ENCODE results near the gene NDUFS7.

DNA sequence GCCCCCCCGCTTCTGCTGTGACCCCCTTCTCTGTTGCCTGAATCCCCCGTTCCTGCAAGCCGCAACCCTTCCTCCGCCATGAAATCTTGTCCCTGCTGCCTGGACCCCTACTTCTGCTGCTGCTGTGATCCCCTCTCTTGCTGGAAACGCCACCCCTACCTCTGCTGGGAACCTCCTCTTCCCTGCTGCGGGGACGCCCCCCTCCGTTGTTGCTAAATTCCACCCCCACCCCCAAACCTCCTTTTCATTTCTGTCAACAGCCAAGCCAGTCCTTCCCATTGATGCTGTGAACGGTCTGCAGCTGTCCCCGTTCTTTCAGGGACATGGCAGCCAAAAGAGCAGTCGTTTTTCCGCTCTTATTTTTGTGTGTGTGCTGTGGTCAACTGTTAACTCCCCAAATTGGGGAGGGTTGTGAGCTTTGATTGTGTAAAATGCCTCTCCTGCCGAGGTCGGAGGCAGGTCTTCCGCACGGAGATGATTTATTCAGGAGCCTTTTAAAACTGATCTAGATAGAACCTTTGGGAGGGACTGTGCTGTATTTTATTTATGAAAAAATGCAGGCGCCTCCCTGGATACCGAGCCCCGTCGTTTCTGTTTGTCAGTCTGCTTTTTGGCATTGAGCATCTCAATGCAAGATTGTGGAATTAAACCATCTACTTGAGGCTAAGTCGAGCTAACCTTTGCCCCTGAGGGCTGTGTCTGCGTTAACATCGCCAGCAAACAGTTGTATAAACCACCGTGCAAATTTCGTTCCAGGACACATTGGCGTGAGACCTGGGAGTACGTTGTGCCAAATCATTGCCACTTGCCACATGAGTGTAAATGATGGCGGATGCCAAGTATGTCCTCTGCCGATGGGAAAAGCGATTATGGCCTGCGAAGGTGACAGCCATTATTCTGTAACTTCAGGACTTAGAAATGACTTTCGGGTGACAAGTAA, 27.9 kb upstream of the NDUFS7 start:
- TF ChIP-seq, protein P1, sequence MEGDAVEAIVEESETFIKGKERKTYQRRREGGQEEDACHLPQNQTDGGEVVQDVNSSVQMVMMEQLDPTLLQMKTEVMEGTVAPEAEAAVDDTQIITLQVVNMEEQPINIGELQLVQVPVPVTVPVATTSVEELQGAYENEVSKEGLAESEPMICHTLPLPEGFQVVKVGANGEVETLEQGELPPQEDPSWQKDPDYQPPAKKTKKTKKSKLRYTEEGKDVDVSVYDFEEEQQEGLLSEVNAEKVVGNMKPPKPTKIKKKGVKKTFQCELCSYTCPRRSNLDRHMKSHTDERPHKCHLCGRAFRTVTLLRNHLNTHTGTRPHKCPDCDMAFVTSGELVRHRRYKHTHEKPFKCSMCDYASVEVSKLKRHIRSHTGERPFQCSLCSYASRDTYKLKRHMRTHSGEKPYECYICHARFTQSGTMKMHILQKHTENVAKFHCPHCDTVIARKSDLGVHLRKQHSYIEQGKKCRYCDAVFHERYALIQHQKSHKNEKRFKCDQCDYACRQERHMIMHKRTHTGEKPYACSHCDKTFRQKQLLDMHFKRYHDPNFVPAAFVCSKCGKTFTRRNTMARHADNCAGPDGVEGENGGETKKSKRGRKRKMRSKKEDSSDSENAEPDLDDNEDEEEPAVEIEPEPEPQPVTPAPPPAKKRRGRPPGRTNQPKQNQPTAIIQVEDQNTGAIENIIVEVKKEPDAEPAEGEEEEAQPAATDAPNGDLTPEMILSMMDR (IDR thresholded peaks at IDR 0.05): no peak
- TF ChIP-seq POLR2A (IDR thresholded peaks at IDR 0.05): no peak

Measured in esophagus squamous epithelium (tissue), 4 donors.